Astrocyte of the cerebellum (primary cell): ENCODE measurements around the gene CCL2.

Experiments
- DNase-seq: peaks from one replicate; pipeline ENCODE4 v3.0.0-alpha.2; 2011; ENCODE audit warnings: low read depth
- H3K4me3 ChIP-seq: 2 replicates; pipeline ENCODE4 v1.5.1; 2011; ENCODE audit warnings: mild to moderate bottlenecking, low read depth, low read length, moderate library complexity
- CTCF ChIP-seq: IDR thresholded peaks from 2 replicates; pipeline ENCODE4 v1.5.1; 2012; ENCODE audit warnings: low read length, low read depth, moderate library complexity, mild to moderate bottlenecking; ENCODE audit errors: missing control alignments
- in situ Hi-C: cut with HindIII; loops from 2 replicates; pipeline ENCODE4 v1.10.0; 2017; ENCODE audit warnings: low sequenced_read_pairs

Gene CCL2

GRCh38 chr17:34236281-34236892 is 18.7 kb upstream of the CCL2 start:
- DNase-seq: no peak
- in situ Hi-C loops: no loop called here
- no peak for TF ChIP-seq CTCF
- H3K4me3 ChIP-seq: no peak overlapping the region

- TF ChIP-seq CTCF: no peak
- in situ Hi-C loops: no loop called here
- no peak overlapping the region for H3K4me3 ChIP-seq
- no peak for DNase-seq
These were observed 17.6 kb upstream of the CCL2 start for GRCh38 chr17:34237458-34237857.

GRCh38 chr17:34241062-34241461 is 14.0 kb upstream of the CCL2 start:
- H3K4me3 ChIP-seq: no peak overlapping the region
- in situ Hi-C loops: no loop called here
- DNase-seq: no peak
- TF ChIP-seq CTCF: no peak

GRCh38 chr17:34242587-34243363 is 12.3 kb upstream of the CCL2 start:
- DNase-seq: no peak
- in situ Hi-C loops: no loop called here

GRCh38 chr17:34243364-34244320 is 11.4 kb upstream of the CCL2 start:
- no peak for DNase-seq
- in situ Hi-C loops: no loop called here
- no peak for TF ChIP-seq CTCF
- no peak overlapping the region for H3K4me3 ChIP-seq

More at GRCh38 chr17:34242587-34243363, 12.3 kb upstream of the CCL2 start:
- H3K4me3 ChIP-seq: no peak overlapping the region
- no peak for TF ChIP-seq CTCF

GRCh38 chr17:34245351-34245905 is 9.7 kb upstream of the CCL2 start:
- in situ Hi-C loops: no loop called here
- H3K4me3 ChIP-seq: no peak overlapping the region
- TF ChIP-seq CTCF: no peak
- no peak for DNase-seq
